K562 (cell line): ENCODE measurements around the gene PHC1. TPM values are rescaled to one million over a fixed set of nuclear protein-coding genes. Genes with fewer than 3 reads are reported as not detected.

Source experiments
- ATAC-seq: fragments of 200-7000 bp; cut with Tn5 transposase; 3 replicates; pipeline ENCODE4 v1.9.1; 2020; ENCODE audit warnings: moderate library complexity
- BruUV-seq: library from RNA; stranded (reverse); fragments of 400-500 nt; replicated peaks from 2 replicates; lab custom pipeline; 2021; lab: Mats Ljungman, UMichigan
- CTCF ChIA-PET: fragments of 300-600 bp; formaldehyde crosslinking; extraction: SDS; loops from one replicate; lab custom pipeline; 2021; ENCODE audit warnings: low intra/inter-chr PET ratio; lab: Yijun Ruan, JAX
- POLR2A ChIA-PET: fragments of 300-600, 350-650 bp; sonication (Branson Sonifier 250); formaldehyde crosslinking; extraction: SDS; loops from one replicate; lab custom pipeline; 2021; ENCODE audit warnings: antibody characterized with exemption, inconsistent platforms; lab: Yijun Ruan, JAX
- DNase-seq, 4 experiments: peaks; one replicate each; pipeline versions ENCODE4 v3.0.0 to v3.0.0-alpha.2; 2011 to 2018; ENCODE audit warnings: low spot score in 3 of 4, mixed read lengths in 3 of 4; ENCODE audit errors: extremely low read depth in 1 of 4
- FAIRE-seq: peaks from 2 replicates; lab custom pipeline; 2011; peaks lifted over from hg19 to GRCh38; lab: Jason Lieb, UNC
- H2AFZ ChIP-seq: 2 replicates; pipeline ENCODE4 v1.6.0; 2011; ENCODE audit warnings: low read depth, low read length, control low read depth, inconsistent platforms
- H3K27ac ChIP-seq: fragments of 200-600 bp; 3 replicates; pipeline ENCODE4 v1.8.0; 2011; ENCODE audit warnings: low read depth, mild to moderate bottlenecking, control low read depth, inconsistent platforms, low read length, moderate library complexity, mixed read lengths; ENCODE audit errors: extremely low read depth
- H3K27me3 ChIP-seq, 2 experiments: fragments of 300-600 bp in 1 of 2; 2 replicates in 1 of 2; 3 replicates in 1 of 2; pipeline versions ENCODE4 v1.6.0 to v1.8.0; 2011; ENCODE audit warnings: inconsistent platforms in 2 of 2, low read length in 2 of 2, mild to moderate bottlenecking in 1 of 2, mixed read lengths in 1 of 2, moderate library complexity in 1 of 2; ENCODE audit not compliant: control insufficient read depth in 2 of 2, insufficient read depth in 2 of 2
- H3K36me3 ChIP-seq: fragments of 300-600 bp; 3 replicates; pipeline ENCODE4 v1.8.0; 2011; ENCODE audit warnings: mild to moderate bottlenecking, low read length, inconsistent platforms; ENCODE audit not compliant: control insufficient read depth, insufficient read depth
- H3K4me1 ChIP-seq, 2 experiments: fragments of 200-600 bp in 1 of 2; replicated peaks in 1 of 2; 2 replicates in 1 of 2; 3 replicates in 1 of 2; pipeline versions ENCODE4 v1.5.1 to v1.8.0; 2011; ENCODE audit warnings: inconsistent platforms in 2 of 2, low read length in 2 of 2, mild to moderate bottlenecking in 1 of 2, mixed read lengths in 1 of 2, moderate library complexity in 1 of 2; ENCODE audit not compliant: control insufficient read depth in 2 of 2, insufficient read depth in 2 of 2
- H3K4me2 ChIP-seq: 2 replicates; pipeline ENCODE4 v1.6.1; 2011; ENCODE audit warnings: low read length, control low read depth, inconsistent platforms, mixed read lengths; ENCODE audit not compliant: insufficient read depth
- H3K4me3 ChIP-seq: fragments of 200-600 bp; sonication (generic), shearing (Covaris generic); 2 replicates; pipeline ENCODE4 v1.5.1; 2016; ENCODE audit warnings: control low read depth, inconsistent platforms
- H3K79me2 ChIP-seq: fragments of 200-600 bp; 3 replicates; pipeline ENCODE4 v1.8.0; 2011; ENCODE audit warnings: low read length, inconsistent platforms; ENCODE audit not compliant: control insufficient read depth, insufficient read depth
- H3K9ac ChIP-seq, 2 experiments: 2 replicates each; pipeline versions ENCODE4 v1.6.0 to v1.6.1; 2011; ENCODE audit warnings: low read depth in 2 of 2, low read length in 2 of 2, control low read depth in 1 of 2, inconsistent platforms in 1 of 2, mild to moderate bottlenecking in 1 of 2, mixed read lengths in 1 of 2; ENCODE audit not compliant: insufficient read depth in 1 of 2
- H3K9me1 ChIP-seq: one replicate; pipeline ENCODE4 v1.6.0; 2011; ENCODE audit warnings: inconsistent platforms, mild to moderate bottlenecking, low read length, moderate library complexity; ENCODE audit not compliant: control insufficient read depth, insufficient read depth
- H3K9me3 ChIP-seq: replicated peaks from 2 replicates; pipeline ENCODE4 v1.5.1; 2011; ENCODE audit warnings: low read depth, low read length, inconsistent platforms; ENCODE audit not compliant: control insufficient read depth, insufficient read depth
- H4K20me1 ChIP-seq: replicated peaks from 2 replicates; pipeline ENCODE4 v1.6.1; 2011; ENCODE audit warnings: low read length, inconsistent platforms, mixed read lengths; ENCODE audit not compliant: control insufficient read depth, insufficient read depth
- ILF3 ChIP-seq: fragments of 450-650 bp; IDR thresholded peaks from 2 replicates; pipeline ENCODE4 v1.6.1; 2018; ENCODE audit warnings: antibody characterized with exemption, mild to moderate bottlenecking, moderate library complexity, borderline replicate concordance
- KDM2B ChIP-seq: fragments of 250-450 bp; sonication (Bioruptor Pico); IDR thresholded peaks from 2 replicates; pipeline ENCODE4 v1.8.0; 2021; ENCODE audit warnings: mild to moderate bottlenecking, moderate library complexity
- MEF2D ChIP-seq: conservative IDR thresholded peaks from 2 replicates; pipeline ENCODE4 v1.6.1; 2016; ENCODE audit warnings: low read depth, missing genetic modification characterization, missing compliant biosample characterization
- MLX ChIP-seq, 2 experiments: fragments of 450-650 bp in 1 of 2; sonication (generic) in 1 of 2; formaldehyde crosslinking; conservative IDR thresholded peaks; 2 replicates each; pipeline versions ENCODE4 v1.4.0 to v1.8.1; 2020 to 2022; ENCODE audit warnings: mild to moderate bottlenecking in 1 of 2, missing genetic modification reagents in 1 of 2
- MYNN ChIP-seq, 2 experiments: sonication (generic); formaldehyde crosslinking in 1 of 2; IDR thresholded peaks; 2 replicates each; pipeline versions ENCODE4 v1.5.0 to v1.6.1; 2016 to 2020; ENCODE audit warnings: antibody characterized with exemption in 1 of 2, missing genetic modification reagents in 1 of 2
- POU5F1 ChIP-seq: fragments of 150-350 bp; IDR thresholded peaks from 2 replicates; pipeline ENCODE4 v1.6.1; 2014; ENCODE audit warnings: borderline replicate concordance, low read length, low read depth, mild to moderate bottlenecking; ENCODE audit not compliant: partially characterized antibody
- TAL1 ChIP-seq: fragments of 450-650 bp; IDR thresholded peaks from 2 replicates; pipeline ENCODE4 v1.6.1; 2016; ENCODE audit warnings: mild to moderate bottlenecking
- TSC22D4 ChIP-seq: fragments of 450-650 bp; IDR thresholded peaks from 2 replicates; pipeline ENCODE4 v1.6.1; 2016; ENCODE audit warnings: missing genetic modification characterization, missing biosample characterization, control low read depth
- ZNF696 ChIP-seq: fragments of 250-450 bp; sonication (Bioruptor Pico); conservative IDR thresholded peaks from 2 replicates; pipeline ENCODE4 v1.4.0; 2020; ENCODE audit warnings: mild to moderate bottlenecking, moderate library complexity
- WGBS: fragments of 100-300 bp; shearing (Covaris generic); methylation state at CpG from one replicate; pipeline ENCODE4 v1.1.6; 2016; ENCODE audit warnings: low coverage, mixed read lengths; ENCODE audit not compliant: insufficient coverage; ENCODE audit errors: missing lambda C conversion rate; 5-methylcytosine and 5-hydroxymethylcytosine counted together
- in situ Hi-C: fragments of 300-500 bp; cut with MboI; formaldehyde crosslinking; loops from 4 replicates; pipeline ENCODE4 v1.15.0; 2018; ENCODE audit warnings: inconsistent platforms, mixed read lengths
- intact Hi-C: fragments of 100-400 bp; cut with micrococcal nuclease; formaldehyde crosslinking; loops from 2 replicates; pipeline ENCODE4 v1.14.2; 2022
- polyA plus RNA-seq, 8 experiments: library from polyadenylated mRNA; depleted of rRNA in 4 of 8; stranded (reverse) in 5 of 8; unstranded in 3 of 8; fragments of >200 nt; fragmentation: Nextera tagmentation in 2 of 8; fragmentation: Illumina TruSeq in 1 of 8; extraction: Ambion mirVana in 2 of 8; extraction: Trizol in 1 of 8; gene quantifications; 2 replicates each; pipeline versions ENCODE4 v1.2.1 to v1.2.3, GENCODE V29; 2011 to 2014; ENCODE audit warnings: inconsistent platforms in 1 of 8, missing spikeins in 1 of 8
- total RNA-seq, 7 experiments: library from RNA; depleted of rRNA in 6 of 7; stranded (reverse); fragments of >200 nt in 6 of 7; fragmentation: Illumina TruSeq in 2 of 7; extraction: Trizol in 2 of 7; gene quantifications; 2 replicates each; pipeline versions ENCODE4 v1.2.1 to v1.2.3, GENCODE V29; 2011 to 2021; ENCODE audit warnings: low replicate concordance in 1 of 7
- TF ChIP-seq, protein P1 (sequence below): sonication (generic); formaldehyde crosslinking; IDR thresholded peaks from 2 replicates; pipeline ENCODE4 v1.8.1; 2022; ENCODE audit warnings: missing genetic modification reagents
- TF ChIP-seq, protein P2 (sequence below): sonication (generic); formaldehyde crosslinking; IDR thresholded peaks from 2 replicates; pipeline ENCODE4 v1.5.0; 2020; ENCODE audit warnings: missing genetic modification reagents
- TF ChIP-seq, protein P3 (sequence below): fragments of 450-650 bp; formaldehyde crosslinking; IDR thresholded peaks from 2 replicates; pipeline ENCODE4 v1.4.0; 2020; ENCODE audit warnings: mild to moderate bottlenecking

The PHC1 gene
- total and polyA plus RNA-seq, 9 of the 15 experiments (the other 6 are each of a cell fraction or from before 2014, with no cell fraction given) = 1.9 to 13.7 (median 6.9) TPM

DNA sequence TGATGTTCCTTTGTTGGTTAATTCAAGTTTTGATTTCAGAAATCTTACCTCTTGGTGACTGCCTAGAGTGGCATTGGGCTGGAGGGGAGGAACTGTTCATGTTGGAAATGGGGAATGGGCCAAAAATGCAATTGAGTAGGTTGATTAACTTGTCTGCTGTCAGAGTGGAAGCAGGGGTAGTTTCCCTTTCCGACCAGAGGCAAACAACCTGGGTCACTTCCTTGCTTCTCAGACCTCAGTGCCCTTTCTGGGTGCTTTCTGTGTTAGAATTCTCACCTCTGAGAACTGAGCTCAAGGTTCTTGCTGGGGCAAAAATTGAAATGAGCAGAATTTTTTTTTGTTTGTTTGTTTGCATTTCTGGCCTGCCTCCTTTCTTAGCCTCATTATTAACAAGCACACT lies 37.4 kb downstream of the PHC1 start:
- H3K9me3 ChIP-seq = no peaks in the 10 kb centered on the region
- in situ Hi-C loops = no loop called here

DNA sequence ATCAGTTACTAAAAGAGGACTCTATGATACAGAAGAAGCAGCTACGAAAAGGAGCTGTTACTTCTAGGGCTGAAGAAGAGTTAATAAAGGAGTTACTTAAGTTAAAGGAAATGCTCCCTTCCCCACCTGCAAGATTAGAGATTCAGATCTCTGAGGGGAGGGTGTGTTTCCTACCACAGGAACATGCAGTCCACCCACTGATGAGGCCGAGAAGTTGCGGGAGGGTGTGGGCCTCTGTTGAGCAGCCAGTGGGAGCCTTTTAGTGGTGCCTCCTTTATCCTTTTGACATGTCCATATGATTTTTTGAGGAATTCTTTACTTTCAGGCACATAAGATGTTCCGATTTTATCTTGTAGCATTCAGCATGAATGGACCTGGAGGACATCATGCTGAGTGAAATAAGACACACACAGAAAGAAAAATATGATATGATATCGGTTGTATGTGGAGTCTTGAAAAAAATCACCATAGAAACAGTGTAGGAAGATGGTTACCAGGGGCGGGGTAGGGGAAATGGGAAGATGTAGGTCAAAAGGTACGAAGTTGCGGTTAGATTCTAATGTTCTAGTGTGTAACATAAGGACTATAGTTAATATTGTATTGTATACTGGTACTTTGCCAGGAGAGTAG lies 39.6 kb downstream of the PHC1 start:
- DNase-seq (no peak), FAIRE-seq (no peak), ATAC-seq (no peak)
- no peak overlapping the region for H3K4me3 ChIP-seq
- ChIA-PET POLR2A (no interaction called here), CTCF (no interaction called here)
- no peak overlapping the region for H3K4me2 ChIP-seq
- in situ Hi-C loops (no loop called here), intact Hi-C loops (no loop called here)
- peaks cover 25% of the 10 kb centered on the region for H3K79me2 ChIP-seq
- no TSS peak for BruUV-seq
- H3K9me3 ChIP-seq = no peaks in the 10 kb centered on the region
- H3K9ac ChIP-seq = no peak overlapping the region
- no peaks in the 10 kb centered on the region for H3K36me3 ChIP-seq
- peaks cover 5% of the 10 kb centered on the region; the same call in 1 of the 2 replicates for H4K20me1 ChIP-seq
- H3K9me1 ChIP-seq = no peaks in the 10 kb centered on the region
- no peak overlapping the region for H3K27ac ChIP-seq
- peaks cover 3 to 5% of the 10 kb centered on the region in 2 experiments; a peak in 4 of 5 replicates for H3K4me1 ChIP-seq
- 73% methylated on average over 8 of the region's 8 CpGs for WGBS
- no peak overlapping the region for H2AFZ ChIP-seq
- H3K27me3 ChIP-seq = no peaks in the 10 kb centered on the region
- TF ChIP-seq, protein P1, sequence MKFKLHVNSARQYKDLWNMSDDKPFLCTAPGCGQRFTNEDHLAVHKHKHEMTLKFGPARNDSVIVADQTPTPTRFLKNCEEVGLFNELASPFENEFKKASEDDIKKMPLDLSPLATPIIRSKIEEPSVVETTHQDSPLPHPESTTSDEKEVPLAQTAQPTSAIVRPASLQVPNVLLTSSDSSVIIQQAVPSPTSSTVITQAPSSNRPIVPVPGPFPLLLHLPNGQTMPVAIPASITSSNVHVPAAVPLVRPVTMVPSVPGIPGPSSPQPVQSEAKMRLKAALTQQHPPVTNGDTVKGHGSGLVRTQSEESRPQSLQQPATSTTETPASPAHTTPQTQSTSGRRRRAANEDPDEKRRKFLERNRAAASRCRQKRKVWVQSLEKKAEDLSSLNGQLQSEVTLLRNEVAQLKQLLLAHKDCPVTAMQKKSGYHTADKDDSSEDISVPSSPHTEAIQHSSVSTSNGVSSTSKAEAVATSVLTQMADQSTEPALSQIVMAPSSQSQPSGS = no peak
- TF ChIP-seq, protein P2, sequence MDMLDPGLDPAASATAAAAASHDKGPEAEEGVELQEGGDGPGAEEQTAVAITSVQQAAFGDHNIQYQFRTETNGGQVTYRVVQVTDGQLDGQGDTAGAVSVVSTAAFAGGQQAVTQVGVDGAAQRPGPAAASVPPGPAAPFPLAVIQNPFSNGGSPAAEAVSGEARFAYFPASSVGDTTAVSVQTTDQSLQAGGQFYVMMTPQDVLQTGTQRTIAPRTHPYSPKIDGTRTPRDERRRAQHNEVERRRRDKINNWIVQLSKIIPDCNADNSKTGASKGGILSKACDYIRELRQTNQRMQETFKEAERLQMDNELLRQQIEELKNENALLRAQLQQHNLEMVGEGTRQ = no peak
- TF ChIP-seq MEF2D (tag) (no peak), TSC22D4 (tag) (no peak), POU5F1 (no peak), ILF3 (no peak), MLX (CRISPR knock-in tag; conservative IDR thresholded peaks at IDR 0.05) (no peak), KDM2B (CRISPR knock-in tag) (no peak)
- TF ChIP-seq, protein P3, sequence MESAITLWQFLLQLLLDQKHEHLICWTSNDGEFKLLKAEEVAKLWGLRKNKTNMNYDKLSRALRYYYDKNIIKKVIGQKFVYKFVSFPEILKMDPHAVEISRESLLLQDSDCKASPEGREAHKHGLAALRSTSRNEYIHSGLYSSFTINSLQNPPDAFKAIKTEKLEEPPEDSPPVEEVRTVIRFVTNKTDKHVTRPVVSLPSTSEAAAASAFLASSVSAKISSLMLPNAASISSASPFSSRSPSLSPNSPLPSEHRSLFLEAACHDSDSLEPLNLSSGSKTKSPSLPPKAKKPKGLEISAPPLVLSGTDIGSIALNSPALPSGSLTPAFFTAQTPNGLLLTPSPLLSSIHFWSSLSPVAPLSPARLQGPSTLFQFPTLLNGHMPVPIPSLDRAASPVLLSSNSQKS (CRISPR knock-in tag) = no peak

More for the DNA sequence above, 37.4 kb downstream of the PHC1 start:
- no peaks in the 10 kb centered on the region for H3K27me3 ChIP-seq
- no peaks in the 10 kb centered on the region for H3K9me1 ChIP-seq
- H3K4me2 ChIP-seq = no peak overlapping the region
- BruUV-seq = no TSS peak
- CTCF ChIA-PET = interaction anchor here (0.9 kb wide), 1 partner anchor 98 kb away, joined by 3 read pairs; no protein-coding TSS in a partner anchor
- ATAC-seq (no peak), DNase-seq (no peak), FAIRE-seq (no peak)
- H3K36me3 ChIP-seq = peaks cover 2% of the 10 kb centered on the region
- H3K79me2 ChIP-seq = peaks cover 46% of the 10 kb centered on the region
- 100% methylated on average over 1 of the region's 1 CpG for WGBS
- no peak overlapping the region for H2AFZ ChIP-seq
- H3K4me1 ChIP-seq = peaks cover 3 to 7% of the 10 kb centered on the region in 2 experiments; a peak in 3 of 5 replicates
- no peak overlapping the region for H3K27ac ChIP-seq
- H3K4me3 ChIP-seq = no peak overlapping the region
- TF ChIP-seq MYNN (IDR thresholded peaks at IDR 0.05) (no peak), MYNN (CRISPR knock-in tag; IDR thresholded peaks at IDR 0.05) (no peak), TAL1 (no peak), ZNF696 (no peak)
- H3K9ac ChIP-seq = no peak overlapping the region
- peaks cover 8% of the 10 kb centered on the region; the same call in 1 of the 2 replicates for H4K20me1 ChIP-seq
- intact Hi-C loops = no loop called here
- POLR2A ChIA-PET = interaction anchor here (0.6 to 1.2 kb wide), 2 partner anchors 8 to 71 kb away, joined by 3 read pairs; no protein-coding TSS in a partner anchor
